Stimulated activated naive CD4-positive, alpha-beta T cell treated with Interleukin-2 at 50 U/mL for 16 hours (primary cell): ENCODE data around the gene ROR1.

ENCODE experiments used
- DNase-seq: peaks from one replicate; lab custom pipeline; 2025; lab: John Stamatoyannopoulos, UW

The ROR1 gene

DNA sequence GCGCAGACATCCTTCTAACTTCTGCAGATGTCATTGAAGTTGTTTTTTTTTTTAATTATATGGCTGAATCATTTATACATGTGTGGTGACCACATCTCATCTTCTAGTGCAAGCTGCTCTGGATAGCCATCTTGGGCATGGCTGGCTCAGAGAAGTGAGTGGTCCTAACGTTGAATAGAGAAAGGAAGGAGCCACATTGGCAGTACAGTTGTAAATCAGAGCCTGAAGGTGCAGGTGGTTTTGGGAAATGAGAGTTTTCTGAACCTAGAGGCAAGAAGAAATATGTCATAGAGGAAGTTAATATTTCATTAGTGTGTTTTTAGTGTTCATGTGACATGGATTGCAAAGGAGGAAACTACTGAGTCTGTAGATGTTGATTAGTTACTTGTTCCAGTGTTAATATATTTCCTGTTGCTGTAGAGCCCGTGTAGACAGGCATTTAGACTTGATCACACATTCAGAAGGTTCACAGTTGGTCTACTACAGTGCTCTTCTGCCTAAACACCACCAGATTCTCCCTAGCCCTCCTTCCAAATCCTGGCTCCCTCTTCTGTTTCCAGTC lies 163.7 kb downstream of the ROR1 start:
- DNase-seq: no peak

- no peak for DNase-seq
Observed at GRCh38 chr1:63940440-63940839, 166.6 kb downstream of the ROR1 start.

- no peak for DNase-seq
Observed at GRCh38 chr1:63943393-63943792, 169.6 kb downstream of the ROR1 start.

DNA sequence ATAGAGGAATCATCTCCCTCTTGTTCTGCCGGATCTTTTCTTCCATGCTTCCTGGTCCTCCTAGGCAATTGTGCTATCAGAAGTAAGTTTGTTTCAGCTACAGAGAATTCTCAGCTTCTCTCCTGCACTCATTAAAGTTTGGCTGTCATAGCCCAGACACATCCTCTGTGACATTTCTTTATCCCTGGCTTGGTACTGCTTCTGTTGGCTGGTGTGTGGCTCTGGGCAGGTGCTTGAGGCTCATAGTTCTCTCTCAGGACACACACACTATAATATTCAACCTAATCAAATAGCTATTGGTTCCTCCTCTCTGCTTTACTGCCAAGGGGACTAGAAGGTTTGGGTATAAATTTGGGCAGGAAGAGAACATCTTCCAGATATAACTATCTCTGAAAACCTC lies 172.1 kb downstream of the ROR1 start:
- DNase-seq: no peak

DNA sequence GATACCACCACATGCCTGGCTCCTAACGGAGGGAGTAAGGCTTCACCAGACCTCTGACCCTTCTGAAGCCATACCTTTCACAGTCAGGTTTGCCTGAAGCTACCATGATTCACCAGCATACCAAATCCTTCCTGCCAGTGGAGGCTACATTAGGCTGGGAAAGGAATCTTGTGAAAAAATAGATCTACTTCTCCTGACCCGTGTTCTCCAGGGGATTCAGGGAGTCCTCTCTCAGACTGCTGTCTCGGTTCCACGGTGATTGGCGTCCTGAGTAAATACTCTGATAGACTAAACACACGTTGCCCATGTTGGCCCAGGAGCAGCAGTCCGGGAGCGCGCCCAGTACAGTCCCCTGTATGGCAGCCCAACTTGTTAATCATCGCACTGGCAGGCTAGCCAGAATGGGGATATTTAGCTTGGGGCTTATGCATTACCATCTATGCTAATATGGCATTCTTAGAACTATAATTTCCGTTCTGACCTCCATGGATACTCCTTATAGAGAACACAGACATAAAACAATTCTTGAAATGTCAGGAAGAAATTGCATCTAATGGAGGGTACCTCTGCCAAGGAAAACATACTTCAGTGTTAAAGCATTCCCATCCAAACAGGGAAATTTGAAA lies 173.2 kb downstream of the ROR1 start:
- no peak for DNase-seq

GRCh38 chr1:63947904-63948303 lies 174.1 kb downstream of the ROR1 start:
- DNase-seq: no peak

DNA sequence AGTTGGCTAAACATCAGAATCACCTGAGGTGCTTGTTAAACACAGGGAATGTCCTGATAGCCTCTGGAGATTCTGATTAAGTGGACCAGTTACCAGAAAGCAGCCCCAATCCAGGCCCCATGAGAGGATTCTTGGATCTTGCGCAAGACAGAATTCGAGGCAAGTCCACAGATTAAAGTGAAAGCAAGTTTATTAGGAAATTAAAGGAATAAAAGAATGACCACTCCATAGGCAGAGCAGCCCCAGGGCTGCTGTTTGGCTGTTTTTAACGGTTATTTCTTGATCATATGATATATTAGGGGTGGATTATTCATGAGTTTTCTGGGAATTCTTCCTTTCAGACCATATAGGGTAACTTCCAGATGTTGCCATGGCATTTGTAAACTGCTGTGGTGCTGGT lies 176.2 kb downstream of the ROR1 start:
- no peak for DNase-seq

- DNase-seq: no peak
Observed at GRCh38 chr1:63951059-63951946, 177.5 kb downstream of the ROR1 start.

DNA sequence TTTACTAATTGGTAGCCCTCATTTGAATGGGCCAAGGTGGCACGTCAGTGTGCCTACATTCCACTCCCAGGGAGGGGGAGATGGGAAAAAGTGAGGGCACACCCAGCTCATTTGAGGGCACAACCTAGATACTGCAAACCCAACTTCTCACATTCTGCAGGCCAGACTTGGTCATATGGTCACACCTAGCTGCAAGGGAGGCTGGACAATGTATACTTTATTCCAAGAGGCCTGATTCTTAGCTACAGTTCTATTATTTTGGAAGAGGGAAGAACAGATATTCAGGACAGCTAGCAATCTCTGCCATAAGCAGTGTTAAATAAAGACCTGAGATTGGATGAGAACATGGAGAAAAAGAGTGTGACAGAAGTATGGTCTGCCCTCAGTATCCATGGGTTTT lies 180.4 kb downstream of the ROR1 start:
- DNase-seq: no peak

- no peak for DNase-seq
Observed at GRCh38 chr1:63955370-63956145, 181.7 kb downstream of the ROR1 start.

- no peak for DNase-seq
Observed at GRCh38 chr1:63958556-63958955, 184.7 kb downstream of the ROR1 start.

- no peak for DNase-seq
Observed at GRCh38 chr1:63960326-63960725, 186.5 kb downstream of the ROR1 start.

DNA sequence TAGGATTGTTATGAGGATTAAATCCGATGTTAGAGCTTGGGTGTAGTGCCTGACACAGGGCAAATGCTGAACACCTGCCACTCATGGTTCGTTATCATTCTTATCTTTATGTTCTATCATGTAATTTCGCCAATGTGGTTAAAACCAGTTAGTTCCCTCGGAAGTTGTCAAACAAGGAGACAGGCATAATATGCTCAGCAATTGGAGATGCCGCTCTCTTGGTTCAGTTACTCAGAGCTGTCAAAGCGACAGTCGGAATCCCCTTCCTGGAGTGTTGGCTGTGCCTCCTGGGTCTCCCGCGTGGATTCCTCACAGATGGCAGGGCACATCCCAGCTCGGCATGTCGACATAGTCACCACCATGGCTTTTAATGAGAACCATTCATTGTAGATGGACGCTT lies 192.2 kb downstream of the ROR1 start:
- DNase-seq: no peak

GRCh38 chr1:63967901-63968300 lies 194.1 kb downstream of the ROR1 start:
- no peak for DNase-seq

DNA sequence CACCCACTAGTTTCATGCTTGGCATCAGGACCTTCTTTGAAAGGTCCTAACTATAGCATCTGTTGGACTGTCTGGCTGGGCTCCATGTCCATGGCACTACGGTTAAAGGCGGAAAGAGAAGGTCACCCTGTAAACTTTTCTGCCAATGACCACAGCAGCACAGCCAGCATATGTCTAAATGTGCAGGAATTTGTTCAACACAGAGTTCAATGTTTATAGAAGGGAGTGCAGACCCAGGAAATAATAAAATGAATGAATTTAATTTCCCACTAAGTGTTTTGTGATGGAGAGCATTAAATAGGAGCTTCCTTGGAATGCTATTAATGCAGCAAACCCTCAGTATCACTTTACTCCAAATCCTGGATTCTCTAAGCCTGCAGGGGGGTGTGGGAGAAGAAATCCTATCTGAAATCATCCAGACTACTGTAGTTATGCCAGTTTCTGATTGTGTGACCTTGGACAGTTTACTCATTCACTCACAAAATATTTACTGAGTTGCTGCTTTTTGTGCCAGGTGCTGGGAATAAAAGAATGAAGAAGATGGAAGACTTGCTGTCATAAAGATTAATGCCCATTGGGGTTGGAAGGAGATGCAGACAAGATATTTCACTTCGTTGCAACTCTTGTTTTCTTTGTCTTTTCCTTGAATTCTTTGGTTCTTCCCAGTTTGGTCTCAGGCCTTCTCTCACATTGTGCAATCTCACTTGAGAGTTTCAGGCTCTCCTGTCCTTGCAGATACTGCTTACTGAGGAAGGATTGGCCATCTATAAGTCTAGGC lies 195.0 kb downstream of the ROR1 start:
- no peak for DNase-seq

DNA sequence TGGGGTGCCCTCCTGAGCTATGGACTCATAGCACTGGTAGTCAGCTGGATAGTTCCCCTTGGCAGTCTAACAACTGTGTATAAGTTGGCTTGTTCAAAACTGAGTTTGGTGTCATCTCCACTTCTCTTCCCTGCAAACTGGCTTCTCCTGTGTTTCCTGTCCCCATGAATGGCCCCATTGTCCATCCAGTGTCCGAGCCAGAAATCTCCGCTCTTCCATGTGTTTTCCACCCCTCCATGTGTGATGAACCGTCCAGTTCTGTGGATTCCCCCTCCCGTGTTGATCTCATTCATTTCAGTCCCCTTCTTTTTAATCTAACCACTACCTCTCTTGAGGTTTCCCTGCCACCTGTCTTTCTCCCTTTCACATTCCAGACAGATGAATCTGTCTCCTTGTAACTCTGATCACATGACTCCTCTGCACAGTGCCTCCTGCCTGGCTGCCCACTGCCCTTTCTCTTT lies 195.7 kb downstream of the ROR1 start:
- DNase-seq: no peak

- no peak for DNase-seq
Observed at GRCh38 chr1:63971557-63971956, 197.7 kb downstream of the ROR1 start.

GRCh38 chr1:63973005-63973419 lies 199.2 kb downstream of the ROR1 start:
- no peak for DNase-seq

DNA sequence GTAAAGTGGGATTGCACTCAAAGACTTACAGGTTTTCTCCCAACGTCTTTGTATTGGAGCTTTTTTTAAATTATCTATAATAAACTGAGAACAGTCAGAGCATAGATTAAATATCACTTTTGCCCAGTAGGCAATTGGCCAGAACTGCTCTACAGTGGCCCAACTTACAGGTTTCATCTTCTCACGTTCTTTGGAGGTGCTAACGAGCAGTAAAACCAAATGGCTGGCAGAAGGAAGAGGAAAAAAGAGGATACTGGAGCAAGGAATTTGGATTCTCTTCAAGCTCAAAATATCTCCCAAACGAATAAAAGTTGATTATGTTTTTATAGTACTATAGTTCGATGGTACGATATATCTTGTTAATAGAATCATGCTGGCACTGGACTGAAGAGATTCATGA lies 201.1 kb downstream of the ROR1 start:
- no peak for DNase-seq

DNA sequence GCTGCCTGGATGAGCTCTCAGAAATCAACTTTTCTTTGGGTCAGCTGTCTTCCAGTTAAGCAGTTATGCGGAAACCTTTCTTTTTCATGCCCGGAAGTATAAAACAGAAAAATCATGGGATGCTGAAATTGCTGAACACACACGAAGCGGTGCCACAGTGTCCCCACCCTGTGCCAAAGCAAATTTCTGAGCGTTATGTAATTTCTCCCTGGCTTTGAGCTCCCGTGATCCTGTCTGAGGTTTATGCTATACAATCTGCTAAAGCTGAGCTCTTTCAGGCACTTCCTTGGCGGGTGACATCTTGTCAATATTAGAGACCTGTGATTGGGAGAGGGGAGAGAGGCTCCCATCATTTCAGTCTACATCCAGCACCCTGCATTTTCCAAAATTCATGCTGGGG lies 201.7 kb downstream of the ROR1 start:
- DNase-seq: no peak

GRCh38 chr1:63976006-63976405 lies 202.2 kb downstream of the ROR1 start:
- no peak for DNase-seq

- no peak for DNase-seq
Observed at GRCh38 chr1:63977466-63977865, 203.6 kb downstream of the ROR1 start.
